Central memory CD8-positive, alpha-beta T cell (primary cell): ENCODE results near the gene MYCBPAP.
A peak's percentile ranks its signal among the peaks of the same experiment; 100 is the strongest.

Experiments
- ATAC-seq: fragments of 150-1000 bp; cut with Tn5 transposase; replicated peaks from 2 replicates; pipeline ENCODE4 v1.10.0; 2022; ENCODE audit warnings: mild to moderate bottlenecking, moderate FRiP score, moderate number of reproducible peaks; ENCODE audit not compliant: poor library complexity, severe bottlenecking; ENCODE audit errors: extremely low read depth
- DNase-seq, 2 donors: peaks; one replicate each; pipeline ENCODE4 v3.0.0; 2021; ENCODE audit warnings: low spot score in 2 of 2
- H3K27ac Mint-ChIP-seq: one replicate; pipeline ENCODE4 v1.8.0; 2022; ENCODE audit warnings: low read depth, mild to moderate bottlenecking, moderate library complexity, mixed read lengths
- H3K27me3 Mint-ChIP-seq: one replicate; pipeline ENCODE4 v1.8.0; 2022; ENCODE audit warnings: mixed read lengths
- H3K36me3 Mint-ChIP-seq: one replicate; pipeline ENCODE4 v1.8.0; 2022; ENCODE audit warnings: mild to moderate bottlenecking, moderate library complexity, mixed read lengths; ENCODE audit not compliant: insufficient read depth
- H3K4me1 Mint-ChIP-seq: one replicate; pipeline ENCODE4 v1.8.0; 2022; ENCODE audit warnings: mixed read lengths
- H3K4me3 Mint-ChIP-seq: one replicate; pipeline ENCODE4 v1.8.0; 2022; ENCODE audit warnings: mild to moderate bottlenecking, moderate library complexity, mixed read lengths
- H3K9me3 Mint-ChIP-seq: one replicate; pipeline ENCODE4 v1.8.0; 2022; ENCODE audit warnings: mixed read lengths

Gene MYCBPAP

GRCh38 chr17:50562242-50563091 is 54.2 kb downstream of the MYCBPAP start:
- H3K9me3 Mint-ChIP-seq: no peaks in the 10 kb centered on the region
- peaks cover 14% of the 10 kb centered on the region for H3K36me3 Mint-ChIP-seq
- no peak overlapping the region for H3K27ac Mint-ChIP-seq

DNA sequence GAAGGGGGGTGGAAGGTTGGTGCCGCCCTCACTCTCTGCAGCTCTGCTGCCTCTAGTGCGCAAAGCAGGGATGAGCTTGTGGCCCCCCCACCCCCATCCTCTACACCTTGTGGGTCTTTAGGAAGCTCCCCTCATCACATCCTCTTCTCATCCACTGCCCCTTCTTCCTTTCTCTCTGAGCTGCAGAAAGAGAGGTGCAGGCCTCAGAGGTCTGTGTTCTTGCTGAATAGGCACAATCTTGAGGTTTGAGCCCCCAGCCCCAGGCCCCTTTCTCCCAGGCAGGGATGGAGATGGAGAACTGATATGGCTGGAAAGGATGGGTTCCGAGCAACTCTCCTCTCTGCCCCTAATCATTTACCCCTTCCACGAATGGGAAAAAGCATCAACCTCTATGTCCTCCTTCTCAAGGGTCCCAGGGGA is 54.9 kb downstream of the MYCBPAP start:
- peaks cover 14% of the 10 kb centered on the region for H3K36me3 Mint-ChIP-seq
- H3K4me1 Mint-ChIP-seq: peaks cover 35% of the 10 kb centered on the region
- ATAC-seq (no peak), DNase-seq (no peak)
- H3K4me3 Mint-ChIP-seq: no peak overlapping the region
- peaks cover 86% of the 10 kb centered on the region for H3K27me3 Mint-ChIP-seq
- no peak overlapping the region for H3K27ac Mint-ChIP-seq
- H3K9me3 Mint-ChIP-seq: no peaks in the 10 kb centered on the region

More at GRCh38 chr17:50562242-50563091, 54.2 kb downstream of the MYCBPAP start:
- Mint-ChIP-seq H3K27me3 (peaks cover 86% of the 10 kb centered on the region), H3K4me3 (peak overlapping the region; percentile 69), H3K4me1 (peaks cover 35% of the 10 kb centered on the region)
- ATAC-seq (no peak), DNase-seq (no peak)

- Mint-ChIP-seq H3K27ac (no peak overlapping the region), H3K27me3 (peaks cover 75% of the 10 kb centered on the region), H3K36me3 (peaks cover 15% of the 10 kb centered on the region), H3K4me3 (no peak overlapping the region), H3K4me1 (peaks cover 25% of the 10 kb centered on the region), H3K9me3 (no peaks in the 10 kb centered on the region)
- DNase-seq (no peak), ATAC-seq (no peak)
Observed at GRCh38 chr17:50564916-50565315, 56.7 kb downstream of the MYCBPAP start.

DNA sequence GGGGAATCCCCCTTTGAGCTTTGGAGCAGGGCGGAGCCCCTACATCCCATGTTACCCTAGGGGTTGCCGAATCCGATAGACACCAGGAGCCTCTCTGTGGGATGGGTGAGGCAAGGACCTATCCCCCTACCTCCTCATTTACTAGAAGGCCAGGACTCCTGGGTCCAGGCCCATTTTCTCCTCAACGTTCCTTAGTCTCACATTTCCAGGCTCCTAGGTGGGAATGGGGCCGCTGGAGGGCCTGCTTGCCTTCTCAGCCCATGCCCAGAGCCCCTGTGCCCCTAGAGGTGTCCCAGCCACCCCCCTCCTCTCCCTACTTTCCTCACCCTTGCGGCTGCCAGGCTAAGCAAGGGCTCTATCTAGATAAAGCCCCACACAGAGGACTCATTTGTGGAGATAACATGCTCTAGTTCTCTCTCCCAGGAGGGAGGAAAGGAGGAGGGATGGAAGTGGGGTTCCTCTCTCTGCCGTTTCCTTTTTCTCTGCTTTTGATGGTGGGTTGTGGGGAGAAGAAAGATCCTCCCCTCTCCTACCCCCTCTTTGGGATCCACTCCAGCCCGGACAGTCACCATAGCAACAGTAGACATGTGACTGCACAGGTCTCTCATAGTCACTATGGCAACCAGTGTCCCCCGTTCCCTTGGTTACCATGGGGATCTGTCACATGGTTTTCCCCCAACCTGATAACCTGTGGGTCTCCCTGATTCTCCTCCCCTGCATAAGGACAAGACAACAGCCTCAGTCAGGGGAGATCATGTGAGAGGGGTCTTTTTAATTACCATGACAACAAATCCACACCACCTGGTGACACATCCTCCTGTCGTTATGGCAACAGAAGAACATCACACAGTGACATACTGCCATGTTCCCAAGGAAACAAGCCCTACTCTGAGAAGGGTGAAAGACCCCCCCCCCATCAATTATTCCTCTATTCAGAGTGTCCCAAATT is 57.4 kb downstream of the MYCBPAP start:
- peaks cover 22% of the 10 kb centered on the region for H3K4me1 Mint-ChIP-seq
- H3K4me3 Mint-ChIP-seq: no peak overlapping the region
- no peaks in the 10 kb centered on the region for H3K9me3 Mint-ChIP-seq
- peaks cover 80% of the 10 kb centered on the region for H3K27me3 Mint-ChIP-seq
- ATAC-seq (peak; percentile 44), DNase-seq (no peak)
- peaks cover 15% of the 10 kb centered on the region for H3K36me3 Mint-ChIP-seq
- H3K27ac Mint-ChIP-seq: peak overlapping the region; percentile 80

- no peaks in the 10 kb centered on the region for H3K9me3 Mint-ChIP-seq
- DNase-seq: no peak
- peaks cover 15% of the 10 kb centered on the region for H3K36me3 Mint-ChIP-seq
- no peak for ATAC-seq
- H3K4me3 Mint-ChIP-seq: no peak overlapping the region
- H3K4me1 Mint-ChIP-seq: peaks cover 21% of the 10 kb centered on the region
- no peak overlapping the region for H3K27ac Mint-ChIP-seq
- peaks cover 90% of the 10 kb centered on the region for H3K27me3 Mint-ChIP-seq
Observed at GRCh38 chr17:50566886-50567285, 58.6 kb downstream of the MYCBPAP start.

DNA sequence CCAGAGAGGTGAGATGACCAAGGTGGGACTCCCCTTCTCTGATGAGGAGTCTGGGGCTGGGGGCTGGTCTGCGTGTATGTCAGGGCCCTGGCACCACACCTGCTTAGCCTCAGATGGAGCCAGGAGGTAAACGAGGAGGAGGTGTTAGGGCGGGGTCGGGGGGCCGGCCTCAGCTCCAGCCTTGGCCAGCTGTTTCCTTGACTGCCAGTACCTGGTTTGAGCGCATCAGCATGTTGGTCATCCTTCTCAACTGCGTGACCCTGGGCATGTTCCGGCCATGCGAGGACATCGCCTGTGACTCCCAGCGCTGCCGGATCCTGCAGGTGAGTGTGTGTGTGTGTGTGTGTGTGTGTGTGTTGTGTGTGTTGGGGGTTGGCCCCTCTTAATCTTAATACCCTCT is 60.4 kb downstream of the MYCBPAP start:
- Mint-ChIP-seq H3K9me3 (no peaks in the 10 kb centered on the region), H3K4me1 (peaks cover 13% of the 10 kb centered on the region), H3K36me3 (peaks cover 12% of the 10 kb centered on the region), H3K27me3 (peaks cover 89% of the 10 kb centered on the region), H3K4me3 (no peak overlapping the region), H3K27ac (no peak overlapping the region)
- DNase-seq (no peak), ATAC-seq (no peak)

DNA sequence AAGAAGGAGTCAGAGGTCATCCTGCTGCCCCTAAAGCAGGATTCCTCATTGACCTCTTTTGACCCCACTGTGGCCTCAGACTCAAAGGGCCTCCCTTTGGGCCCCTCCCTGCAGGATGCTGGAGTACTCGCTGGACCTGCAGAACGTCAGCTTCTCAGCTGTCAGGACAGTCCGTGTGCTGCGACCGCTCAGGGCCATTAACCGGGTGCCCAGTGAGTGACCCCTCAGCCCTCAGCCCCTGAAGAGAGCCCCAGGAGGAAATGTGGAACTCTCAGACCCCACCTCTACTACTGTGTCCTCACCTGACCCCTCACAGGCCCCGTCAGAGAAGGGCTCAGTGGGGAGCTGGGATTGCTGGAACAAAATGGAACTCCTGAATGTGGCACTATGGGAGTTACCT is 61.4 kb downstream of the MYCBPAP start:
- H3K4me3 Mint-ChIP-seq: no peak overlapping the region
- peaks cover 12% of the 10 kb centered on the region for H3K36me3 Mint-ChIP-seq
- H3K27me3 Mint-ChIP-seq: peaks cover 86% of the 10 kb centered on the region

DNA sequence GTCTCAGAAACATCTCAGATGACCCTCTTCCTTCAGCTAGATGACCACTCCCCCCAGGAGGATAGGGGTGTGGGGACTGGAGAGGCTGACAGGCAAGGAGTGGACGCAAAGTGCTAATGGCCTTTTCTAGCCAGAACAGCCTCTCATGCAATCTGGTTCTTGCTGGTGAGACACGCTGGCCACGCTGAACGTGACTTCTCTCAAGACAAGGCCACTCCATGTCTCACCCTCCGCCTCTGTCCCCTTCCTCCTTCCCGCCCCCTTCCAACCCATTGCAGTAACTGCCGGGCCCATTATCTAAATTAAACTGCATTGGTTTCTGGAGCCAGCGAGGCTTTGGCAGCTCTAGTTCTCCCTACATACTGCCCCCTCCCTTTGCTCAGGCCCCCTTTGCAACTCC is 61.8 kb downstream of the MYCBPAP start:
- Mint-ChIP-seq H3K27me3 (peaks cover 82% of the 10 kb centered on the region), H3K4me3 (no peak overlapping the region), H3K27ac (no peak overlapping the region), H3K9me3 (no peaks in the 10 kb centered on the region), H3K36me3 (peaks cover 10% of the 10 kb centered on the region), H3K4me1 (peaks cover 10% of the 10 kb centered on the region)
- no peak for ATAC-seq
- DNase-seq: no peak

More for the DNA sequence above, 61.4 kb downstream of the MYCBPAP start:
- ATAC-seq (no peak), DNase-seq (no peak)
- H3K27ac Mint-ChIP-seq: no peak overlapping the region
- H3K9me3 Mint-ChIP-seq: no peaks in the 10 kb centered on the region
- H3K4me1 Mint-ChIP-seq: peaks cover 13% of the 10 kb centered on the region

- Mint-ChIP-seq H3K27me3 (peaks cover 77% of the 10 kb centered on the region), H3K36me3 (peaks cover 6% of the 10 kb centered on the region), H3K27ac (no peak overlapping the region), H3K4me3 (no peak overlapping the region), H3K4me1 (peaks cover 5% of the 10 kb centered on the region), H3K9me3 (no peaks in the 10 kb centered on the region)
- ATAC-seq: no peak
- no peak for DNase-seq
Observed at GRCh38 chr17:50570528-50570927, 62.3 kb downstream of the MYCBPAP start.

DNA sequence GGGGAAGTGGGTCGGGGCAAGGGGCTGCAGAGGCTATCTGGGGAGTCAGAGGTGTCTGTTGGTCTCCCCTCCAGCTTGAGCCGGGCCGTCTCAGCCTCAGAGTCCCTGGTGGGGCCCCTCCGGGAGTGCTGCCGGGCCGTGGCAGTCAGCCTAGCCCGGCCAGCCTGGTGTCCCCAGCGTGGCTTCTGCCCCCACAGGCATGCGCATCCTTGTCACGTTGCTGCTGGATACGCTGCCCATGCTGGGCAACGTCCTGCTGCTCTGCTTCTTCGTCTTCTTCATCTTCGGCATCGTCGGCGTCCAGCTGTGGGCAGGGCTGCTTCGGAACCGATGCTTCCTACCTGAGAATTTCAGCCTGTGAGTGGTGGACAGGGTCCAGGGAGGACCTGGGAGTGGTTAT is 63.4 kb downstream of the MYCBPAP start:
- H3K27me3 Mint-ChIP-seq: peaks cover 65% of the 10 kb centered on the region
- ATAC-seq (no peak), DNase-seq (no peak)
- no peak overlapping the region for H3K27ac Mint-ChIP-seq
- H3K4me1 Mint-ChIP-seq: no peaks in the 10 kb centered on the region
- H3K36me3 Mint-ChIP-seq: peaks cover 1% of the 10 kb centered on the region
- H3K9me3 Mint-ChIP-seq: no peaks in the 10 kb centered on the region
- no peak overlapping the region for H3K4me3 Mint-ChIP-seq

DNA sequence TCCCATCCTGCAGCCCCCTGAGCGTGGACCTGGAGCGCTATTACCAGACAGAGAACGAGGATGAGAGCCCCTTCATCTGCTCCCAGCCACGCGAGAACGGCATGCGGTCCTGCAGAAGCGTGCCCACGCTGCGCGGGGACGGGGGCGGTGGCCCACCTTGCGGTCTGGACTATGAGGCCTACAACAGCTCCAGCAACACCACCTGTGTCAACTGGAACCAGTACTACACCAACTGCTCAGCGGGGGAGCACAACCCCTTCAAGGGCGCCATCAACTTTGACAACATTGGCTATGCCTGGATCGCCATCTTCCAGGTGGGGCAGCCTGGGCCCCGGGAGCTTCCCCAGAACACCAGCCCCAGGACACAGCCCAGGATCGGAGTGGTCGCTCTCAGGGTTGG is 64.3 kb downstream of the MYCBPAP start:
- DNase-seq: no peak

GRCh38 chr17:50573866-50574611 is 65.8 kb downstream of the MYCBPAP start:
- no peaks in the 10 kb centered on the region for H3K36me3 Mint-ChIP-seq
- H3K9me3 Mint-ChIP-seq: no peaks in the 10 kb centered on the region

More for the DNA sequence above, 64.3 kb downstream of the MYCBPAP start:
- H3K27ac Mint-ChIP-seq: no peak overlapping the region
- peaks cover 1% of the 10 kb centered on the region for H3K36me3 Mint-ChIP-seq
- H3K4me1 Mint-ChIP-seq: no peaks in the 10 kb centered on the region
- no peak overlapping the region for H3K4me3 Mint-ChIP-seq
- H3K9me3 Mint-ChIP-seq: no peaks in the 10 kb centered on the region
- no peak for ATAC-seq
- H3K27me3 Mint-ChIP-seq: peaks cover 57% of the 10 kb centered on the region

More at GRCh38 chr17:50573866-50574611, 65.8 kb downstream of the MYCBPAP start:
- Mint-ChIP-seq H3K4me1 (no peaks in the 10 kb centered on the region), H3K4me3 (no peak overlapping the region), H3K27me3 (peaks cover 53% of the 10 kb centered on the region), H3K27ac (no peak overlapping the region)
- ATAC-seq (no peak), DNase-seq (no peak)
